Cortex of kidney (tissue), 1 donor: Measurements from ENCODE around the gene IRF4.

Experiments
- DNase-seq: peaks from one replicate; lab custom pipeline; 2025; lab: John Stamatoyannopoulos, UW

The IRF4 gene

GRCh38 chr6:381742-382461, 9.7 kb upstream of the IRF4 start:
- DNase-seq = no peak

GRCh38 chr6:382883-383810, 8.4 kb upstream of the IRF4 start:
- no peak for DNase-seq

GRCh38 chr6:383856-384255, 7.7 kb upstream of the IRF4 start:
- DNase-seq = no peak

GRCh38 chr6:384898-385297, 6.7 kb upstream of the IRF4 start:
- DNase-seq = no peak

GRCh38 chr6:385614-386013, 5.9 kb upstream of the IRF4 start:
- no peak for DNase-seq

GRCh38 chr6:386688-387266, 4.8 kb upstream of the IRF4 start:
- no peak for DNase-seq

- DNase-seq = no peak
Measured at GRCh38 chr6:387293-387741, 4.2 kb upstream of the IRF4 start.

GRCh38 chr6:388202-388903, 3.2 kb upstream of the IRF4 start:
- DNase-seq = no peak

GRCh38 chr6:389143-389542, 2.4 kb upstream of the IRF4 start:
- DNase-seq = no peak

GRCh38 chr6:389622-390021, 1.9 kb upstream of the IRF4 start:
- DNase-seq = no peak

GRCh38 chr6:390914-391558, 516 bp upstream of the IRF4 start:
- no peak for DNase-seq

- no peak for DNase-seq
Measured at GRCh38 chr6:392441-393390, 1.2 kb downstream of the IRF4 start.

- no peak for DNase-seq
Measured at GRCh38 chr6:393391-394221, 2.1 kb downstream of the IRF4 start.

- no peak for DNase-seq
Measured at GRCh38 chr6:394641-395289, 3.2 kb downstream of the IRF4 start.

- no peak for DNase-seq
Measured at GRCh38 chr6:395432-396125, 4.0 kb downstream of the IRF4 start.

GRCh38 chr6:396126-396520, 4.6 kb downstream of the IRF4 start:
- no peak for DNase-seq

GRCh38 chr6:397056-397455, 5.5 kb downstream of the IRF4 start:
- DNase-seq = no peak

GRCh38 chr6:397604-398003, 6.1 kb downstream of the IRF4 start:
- DNase-seq = no peak
